ENCODE measurements around the gene TBC1D14.

The TBC1D14 gene

GRCh38 chr4:7049295-7049694 lies 139.7 kb downstream of the TBC1D14 start:
- DNase-seq, result no peak

- no peak for DNase-seq
Observed at GRCh38 chr4:7049739-7050138, 140.1 kb downstream of the TBC1D14 start.

- DNase-seq, result no peak
Observed at GRCh38 chr4:7050481-7051143, 141.0 kb downstream of the TBC1D14 start.

GRCh38 chr4:7051144-7051495 lies 141.5 kb downstream of the TBC1D14 start:
- DNase-seq, result no peak

GRCh38 chr4:7051905-7052304 lies 142.3 kb downstream of the TBC1D14 start:
- no peak for DNase-seq

- DNase-seq, result no peak
Observed at GRCh38 chr4:7052313-7052712, 142.7 kb downstream of the TBC1D14 start.

GRCh38 chr4:7052923-7053715 lies 143.5 kb downstream of the TBC1D14 start:
- DNase-seq, result no peak

GRCh38 chr4:7054106-7054880 lies 144.7 kb downstream of the TBC1D14 start:
- DNase-seq, result no peak

- DNase-seq, result no peak
Observed at GRCh38 chr4:7055111-7055989, 145.7 kb downstream of the TBC1D14 start.

- DNase-seq, result no peak
Observed at GRCh38 chr4:7055990-7056325, 146.3 kb downstream of the TBC1D14 start.

- DNase-seq, result no peak
Observed at GRCh38 chr4:7058792-7059191, 149.2 kb downstream of the TBC1D14 start.

GRCh38 chr4:7059662-7060061 lies 150.0 kb downstream of the TBC1D14 start:
- DNase-seq, result no peak

- no peak for DNase-seq
Observed at GRCh38 chr4:7060346-7061150, 150.9 kb downstream of the TBC1D14 start.

GRCh38 chr4:7061815-7062214 lies 152.2 kb downstream of the TBC1D14 start:
- no peak for DNase-seq

- no peak for DNase-seq
Observed at GRCh38 chr4:7062816-7063215, 153.2 kb downstream of the TBC1D14 start.

- DNase-seq, result no peak
Observed at GRCh38 chr4:7063362-7063761, 153.7 kb downstream of the TBC1D14 start.

GRCh38 chr4:7066006-7066405 lies 156.4 kb downstream of the TBC1D14 start:
- no peak for DNase-seq

- DNase-seq, result no peak
Observed at GRCh38 chr4:7066493-7066892, 156.9 kb downstream of the TBC1D14 start.

- DNase-seq, result no peak
Observed at GRCh38 chr4:7067126-7067451, 157.5 kb downstream of the TBC1D14 start.

- DNase-seq, result peak; percentile 100
Observed at GRCh38 chr4:7067452-7068278, 158.0 kb downstream of the TBC1D14 start, which contains the start of gene GRPEL1. Gene GRPEL1 (minus strand): TSS chr4:7068064. CDS start chr4:7068032, 32 bp downstream.

- DNase-seq, result no peak
Observed at GRCh38 chr4:7068279-7068842, 158.7 kb downstream of the TBC1D14 start.
